HEK293 (cell line): ENCODE measurements around the gene CYREN.

Source experiments
- CTCF ChIP-seq: fragments of 450-650 bp; formaldehyde crosslinking; IDR thresholded peaks from 2 replicates; pipeline ENCODE4 v1.5.1; 2016; ENCODE audit warnings: missing biosample characterization, missing genetic modification characterization
- HOXD13 ChIP-seq: sonication (generic); formaldehyde crosslinking; IDR thresholded peaks from 2 replicates; pipeline ENCODE4 v1.8.0; 2022; ENCODE audit warnings: missing genetic modification reagents, borderline replicate concordance
- MZF1 ChIP-seq: fragments of 450-650 bp; formaldehyde crosslinking; IDR thresholded peaks from 2 replicates; pipeline ENCODE4 v1.5.1; 2017; ENCODE audit warnings: missing biosample characterization, missing genetic modification characterization, borderline replicate concordance
- PBX3 ChIP-seq: sonication (generic); formaldehyde crosslinking; IDR thresholded peaks from 2 replicates; pipeline ENCODE4 v1.8.1; 2022; ENCODE audit warnings: mild to moderate bottlenecking, moderate library complexity, missing genetic modification reagents
- PRDM1 ChIP-seq: fragments of 450-650 bp; formaldehyde crosslinking; IDR thresholded peaks from 2 replicates; pipeline ENCODE4; 2016; ENCODE audit warnings: missing biosample characterization, missing genetic modification characterization
- ZNF777 ChIP-seq: fragments of 450-650 bp; formaldehyde crosslinking; IDR thresholded peaks from 2 replicates; pipeline ENCODE4 v1.5.1; 2017; ENCODE audit warnings: missing biosample characterization, missing genetic modification characterization, borderline replicate concordance
- ZNF785 ChIP-seq: fragments of 450-650 bp; formaldehyde crosslinking; IDR thresholded peaks from 2 replicates; pipeline ENCODE4 v1.5.1; 2016; ENCODE audit warnings: missing biosample characterization, missing genetic modification characterization
- TF ChIP-seq, protein P1 (sequence below): fragments of 450-650 bp; formaldehyde crosslinking; IDR thresholded peaks from 2 replicates; pipeline ENCODE4 v1.5.1; 2016; ENCODE audit warnings: missing biosample characterization, missing genetic modification characterization

DNA sequence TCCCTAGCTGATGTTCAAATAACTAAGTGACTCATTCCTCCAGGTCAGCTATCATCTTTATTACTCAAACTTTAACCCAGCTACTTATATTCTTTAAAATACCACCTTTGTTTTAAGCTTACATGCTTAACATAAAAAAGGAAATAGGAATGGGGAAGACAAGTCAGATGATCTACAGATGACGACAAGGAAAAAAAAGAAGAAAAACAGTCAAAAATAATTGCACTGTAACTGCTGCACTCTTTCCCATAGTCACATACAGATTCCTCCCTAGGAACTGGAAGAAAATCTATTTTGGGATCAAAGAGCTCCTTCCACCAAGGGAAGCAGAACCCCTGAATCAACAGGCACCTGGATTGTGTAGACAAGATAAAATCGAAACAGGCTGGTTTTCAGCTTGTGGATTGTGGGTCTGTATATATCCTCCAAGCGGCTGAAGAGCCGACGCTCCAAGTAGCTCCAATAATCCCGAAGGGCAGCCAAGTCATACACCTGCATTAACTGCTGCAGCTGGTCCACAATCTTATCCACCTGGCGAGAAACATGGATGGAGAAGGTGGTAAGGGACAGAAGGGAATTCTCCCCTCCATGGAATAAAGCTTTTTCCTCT is 38.8 kb upstream of the CYREN start:
- TF ChIP-seq PBX3 (CRISPR knock-in tag) (no peak), CTCF (tag by site-specific recombination) (no peak), ZNF777 (no peak), ZNF785 (no peak), MZF1 (tag by site-specific recombination) (no peak), HOXD13 (CRISPR knock-in tag) (no peak), PRDM1 (no peak)
- TF ChIP-seq, protein P1, sequence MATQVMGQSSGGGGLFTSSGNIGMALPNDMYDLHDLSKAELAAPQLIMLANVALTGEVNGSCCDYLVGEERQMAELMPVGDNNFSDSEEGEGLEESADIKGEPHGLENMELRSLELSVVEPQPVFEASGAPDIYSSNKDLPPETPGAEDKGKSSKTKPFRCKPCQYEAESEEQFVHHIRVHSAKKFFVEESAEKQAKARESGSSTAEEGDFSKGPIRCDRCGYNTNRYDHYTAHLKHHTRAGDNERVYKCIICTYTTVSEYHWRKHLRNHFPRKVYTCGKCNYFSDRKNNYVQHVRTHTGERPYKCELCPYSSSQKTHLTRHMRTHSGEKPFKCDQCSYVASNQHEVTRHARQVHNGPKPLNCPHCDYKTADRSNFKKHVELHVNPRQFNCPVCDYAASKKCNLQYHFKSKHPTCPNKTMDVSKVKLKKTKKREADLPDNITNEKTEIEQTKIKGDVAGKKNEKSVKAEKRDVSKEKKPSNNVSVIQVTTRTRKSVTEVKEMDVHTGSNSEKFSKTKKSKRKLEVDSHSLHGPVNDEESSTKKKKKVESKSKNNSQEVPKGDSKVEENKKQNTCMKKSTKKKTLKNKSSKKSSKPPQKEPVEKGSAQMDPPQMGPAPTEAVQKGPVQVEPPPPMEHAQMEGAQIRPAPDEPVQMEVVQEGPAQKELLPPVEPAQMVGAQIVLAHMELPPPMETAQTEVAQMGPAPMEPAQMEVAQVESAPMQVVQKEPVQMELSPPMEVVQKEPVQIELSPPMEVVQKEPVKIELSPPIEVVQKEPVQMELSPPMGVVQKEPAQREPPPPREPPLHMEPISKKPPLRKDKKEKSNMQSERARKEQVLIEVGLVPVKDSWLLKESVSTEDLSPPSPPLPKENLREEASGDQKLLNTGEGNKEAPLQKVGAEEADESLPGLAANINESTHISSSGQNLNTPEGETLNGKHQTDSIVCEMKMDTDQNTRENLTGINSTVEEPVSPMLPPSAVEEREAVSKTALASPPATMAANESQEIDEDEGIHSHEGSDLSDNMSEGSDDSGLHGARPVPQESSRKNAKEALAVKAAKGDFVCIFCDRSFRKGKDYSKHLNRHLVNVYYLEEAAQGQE (tag by site-specific recombination), result no peak
